Upper lobe of left lung (tissue), 4 donors: ENCODE results near the gene LDLRAD2.

Experiments used
- POLR2A ChIP-seq, 4 donors: fragments of 450-650 bp; IDR thresholded peaks; one replicate each; pipeline ENCODE4 v1.5.1; 2016 to 2017; ENCODE audit warnings: antibody characterized with exemption in 4 of 4, mild to moderate bottlenecking in 2 of 4
- TF ChIP-seq, protein P1 (sequence below), 6 experiments: fragments of 450-650 bp in 4 of 6; fragments of 200-600 bp in 2 of 6; sonication (generic) in 2 of 6; IDR thresholded peaks; one replicate each; pipeline ENCODE4 v1.5.1; 2016 to 2019; ENCODE audit warnings: antibody characterized with exemption in 6 of 6

DNA sequence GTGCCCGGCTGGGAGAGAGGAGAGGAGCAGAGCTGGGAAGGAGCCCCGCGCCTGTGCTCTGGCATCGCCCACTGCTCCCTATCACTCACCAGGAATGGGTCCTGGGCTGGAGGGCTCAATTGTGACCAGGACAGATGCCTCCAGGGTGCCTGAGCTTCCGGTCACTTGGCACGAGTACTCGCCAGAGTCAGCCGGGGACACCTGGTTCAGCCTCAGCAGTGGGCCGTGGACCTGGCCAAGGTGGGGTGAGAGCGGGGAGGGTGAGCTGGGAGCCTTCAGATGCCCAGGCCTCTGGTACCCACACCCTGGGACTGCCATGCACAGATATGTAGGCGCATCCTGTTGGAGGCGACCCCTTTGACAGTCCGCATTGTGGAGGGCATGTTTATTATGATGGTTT lies 31.1 kb downstream of the LDLRAD2 start:
- TF ChIP-seq, protein P1, sequence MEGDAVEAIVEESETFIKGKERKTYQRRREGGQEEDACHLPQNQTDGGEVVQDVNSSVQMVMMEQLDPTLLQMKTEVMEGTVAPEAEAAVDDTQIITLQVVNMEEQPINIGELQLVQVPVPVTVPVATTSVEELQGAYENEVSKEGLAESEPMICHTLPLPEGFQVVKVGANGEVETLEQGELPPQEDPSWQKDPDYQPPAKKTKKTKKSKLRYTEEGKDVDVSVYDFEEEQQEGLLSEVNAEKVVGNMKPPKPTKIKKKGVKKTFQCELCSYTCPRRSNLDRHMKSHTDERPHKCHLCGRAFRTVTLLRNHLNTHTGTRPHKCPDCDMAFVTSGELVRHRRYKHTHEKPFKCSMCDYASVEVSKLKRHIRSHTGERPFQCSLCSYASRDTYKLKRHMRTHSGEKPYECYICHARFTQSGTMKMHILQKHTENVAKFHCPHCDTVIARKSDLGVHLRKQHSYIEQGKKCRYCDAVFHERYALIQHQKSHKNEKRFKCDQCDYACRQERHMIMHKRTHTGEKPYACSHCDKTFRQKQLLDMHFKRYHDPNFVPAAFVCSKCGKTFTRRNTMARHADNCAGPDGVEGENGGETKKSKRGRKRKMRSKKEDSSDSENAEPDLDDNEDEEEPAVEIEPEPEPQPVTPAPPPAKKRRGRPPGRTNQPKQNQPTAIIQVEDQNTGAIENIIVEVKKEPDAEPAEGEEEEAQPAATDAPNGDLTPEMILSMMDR (IDR thresholded peaks at IDR 0.05): no peak
- no peak for TF ChIP-seq POLR2A (IDR thresholded peaks at IDR 0.05)
